Mesendoderm (in vitro differentiated cells): ENCODE measurements around the gene TKT.

Source experiments
- DNase-seq: peaks from one replicate; pipeline ENCODE4 v3.0.0; 2013
- H2AK5ac ChIP-seq: 2 replicates; pipeline ENCODE4 v1.6.1; 2013; ENCODE audit warnings: low read length, inconsistent platforms
- H2BK120ac ChIP-seq: 2 replicates; pipeline ENCODE4 v1.6.1; 2013; ENCODE audit warnings: low read depth, mild to moderate bottlenecking, low read length, moderate library complexity, mixed read lengths
- H2BK15ac ChIP-seq: replicated peaks from 2 replicates; pipeline ENCODE4 v1.6.1; 2013; ENCODE audit warnings: low read depth, mild to moderate bottlenecking, moderate library complexity
- H2BK5ac ChIP-seq: 2 replicates; pipeline ENCODE4 v1.6.1; 2013; ENCODE audit warnings: low read length, inconsistent platforms
- H3K18ac ChIP-seq: 2 replicates; pipeline ENCODE4 v1.6.1; 2013; ENCODE audit warnings: mild to moderate bottlenecking, low read length, mixed read lengths
- H3K23ac ChIP-seq: one replicate; pipeline ENCODE4 v1.6.1; 2013; ENCODE audit warnings: low read length
- H3K27ac ChIP-seq: 2 replicates; pipeline ENCODE4 v1.5.1; 2013; ENCODE audit warnings: low read depth, mild to moderate bottlenecking, inconsistent platforms, low read length, moderate library complexity
- H3K27me3 ChIP-seq: 2 replicates; pipeline ENCODE4 v1.6.1; 2013; ENCODE audit warnings: low read length, control low read depth, mild to moderate bottlenecking, inconsistent platforms; ENCODE audit not compliant: insufficient read depth, poor library complexity
- H3K36me3 ChIP-seq: 2 replicates; pipeline ENCODE4 v1.6.1; 2013; ENCODE audit warnings: low read length, inconsistent platforms; ENCODE audit not compliant: control insufficient read depth, insufficient read depth
- H3K4ac ChIP-seq: one replicate; pipeline ENCODE4 v1.6.1; 2013; ENCODE audit warnings: low read depth, mild to moderate bottlenecking, low read length, moderate library complexity
- H3K4me1 ChIP-seq: 2 replicates; pipeline ENCODE4 v1.6.1; 2013; ENCODE audit warnings: low read depth, low read length, inconsistent platforms; ENCODE audit not compliant: control insufficient read depth
- H3K4me2 ChIP-seq: 2 replicates; pipeline ENCODE4 v1.6.1; 2013; ENCODE audit warnings: low read length
- H3K4me3 ChIP-seq: 2 replicates; pipeline ENCODE4 v1.5.1; 2013; ENCODE audit warnings: mild to moderate bottlenecking, low read length
- H3K56ac ChIP-seq: one replicate; pipeline ENCODE4 v1.6.1; 2013; ENCODE audit warnings: low read length
- H3K79me1 ChIP-seq: 2 replicates; pipeline ENCODE4 v1.6.1; 2013; ENCODE audit warnings: low read length, inconsistent platforms
- H3K79me2 ChIP-seq: 2 replicates; pipeline ENCODE4 v1.6.1; 2013; ENCODE audit warnings: mild to moderate bottlenecking, low read length; ENCODE audit not compliant: control insufficient read depth, insufficient read depth
- H3K9ac ChIP-seq: 2 replicates; pipeline ENCODE4 v1.6.1; 2013; ENCODE audit warnings: low read length, inconsistent platforms
- H4K5ac ChIP-seq: one replicate; pipeline ENCODE4 v1.6.1; 2013; ENCODE audit warnings: low read length
- H4K8ac ChIP-seq: one replicate; pipeline ENCODE4 v1.6.1; 2013; ENCODE audit warnings: low read depth, mild to moderate bottlenecking, control low read depth, low read length, moderate library complexity
- WGBS: extraction: QIAGEN DNeasy Blood & Tissue Kit; methylation state at CpG from one replicate; pipeline ENCODE4 v1.1.7; 2013; ENCODE audit warnings: low lambda C conversion rate, missing lambda C conversion rate; ENCODE audit not compliant: insufficient coverage; ENCODE audit errors: extremely low coverage; 5-methylcytosine and 5-hydroxymethylcytosine counted together

TKT gene

DNA sequence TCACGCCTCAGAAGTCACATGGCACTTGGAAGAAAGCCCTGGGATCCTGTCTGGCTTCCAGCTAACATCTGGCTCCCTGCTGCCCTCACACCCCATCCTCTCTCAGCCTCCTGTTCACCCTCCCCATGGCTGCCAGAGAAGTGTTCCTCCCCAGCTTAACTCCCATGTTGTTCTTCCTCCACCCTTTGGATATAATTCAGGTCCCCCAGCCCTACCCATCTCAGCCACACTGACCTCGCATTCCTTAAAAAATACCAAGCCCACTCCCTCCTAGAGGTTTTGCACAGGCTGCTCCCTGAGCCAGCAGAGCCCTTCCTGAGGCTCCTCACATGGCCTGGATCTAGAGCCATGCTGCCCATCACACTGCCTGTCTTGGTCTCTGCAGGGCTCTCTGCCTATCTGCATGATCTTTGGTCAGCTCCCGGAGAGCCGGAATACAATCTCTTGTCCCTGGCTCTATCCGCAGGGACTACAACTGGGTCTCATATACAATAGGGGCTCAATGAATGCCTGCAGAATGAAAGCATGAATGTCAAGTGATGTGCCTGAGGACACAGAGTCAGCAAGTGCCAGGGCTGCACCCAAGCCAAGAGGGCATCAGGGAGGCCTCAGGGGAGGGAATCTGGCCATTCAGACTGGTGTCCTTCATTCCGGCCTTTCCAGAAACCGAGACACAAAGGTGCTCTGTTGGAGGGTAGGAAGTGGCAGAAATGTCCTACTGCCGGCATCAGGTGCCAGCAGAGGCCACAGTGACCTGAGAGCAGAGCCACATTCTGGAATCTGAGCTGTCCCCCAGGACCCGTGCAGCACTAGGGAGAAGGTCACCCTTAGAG lies 3.8 kb upstream of the TKT start:
- H3K79me1 ChIP-seq = no peaks in the 10 kb centered on the region
- peaks cover 11% of the 10 kb centered on the region for H3K79me2 ChIP-seq
- no CpG with 5 or more reads among the region's 9 CpGs for WGBS
- DNase-seq = peak; percentile 85
- peak overlapping the region; percentile 57 for H3K56ac ChIP-seq
- peaks cover 14% of the 10 kb centered on the region for H3K4me1 ChIP-seq
- H3K4me3 ChIP-seq = no peak overlapping the region
- no peaks in the 10 kb centered on the region for H3K27me3 ChIP-seq
- no peaks in the 10 kb centered on the region for H3K36me3 ChIP-seq
- no peak overlapping the region for H4K5ac ChIP-seq
- H3K4ac ChIP-seq = peak overlapping the region; percentile 75
- peak overlapping the region; percentile 9 for H2BK5ac ChIP-seq
- no peak overlapping the region for H3K4me2 ChIP-seq
- no peak overlapping the region for H4K8ac ChIP-seq
- H3K27ac ChIP-seq = no peak overlapping the region
- H2AK5ac ChIP-seq = peak overlapping the region; percentile 83
- no peak overlapping the region for H2BK120ac ChIP-seq
- no peak overlapping the region for H3K9ac ChIP-seq
- H2BK15ac ChIP-seq = no peak overlapping the region
- H3K18ac ChIP-seq = peak overlapping the region; percentile 6
- H3K23ac ChIP-seq = no peak overlapping the region

DNA sequence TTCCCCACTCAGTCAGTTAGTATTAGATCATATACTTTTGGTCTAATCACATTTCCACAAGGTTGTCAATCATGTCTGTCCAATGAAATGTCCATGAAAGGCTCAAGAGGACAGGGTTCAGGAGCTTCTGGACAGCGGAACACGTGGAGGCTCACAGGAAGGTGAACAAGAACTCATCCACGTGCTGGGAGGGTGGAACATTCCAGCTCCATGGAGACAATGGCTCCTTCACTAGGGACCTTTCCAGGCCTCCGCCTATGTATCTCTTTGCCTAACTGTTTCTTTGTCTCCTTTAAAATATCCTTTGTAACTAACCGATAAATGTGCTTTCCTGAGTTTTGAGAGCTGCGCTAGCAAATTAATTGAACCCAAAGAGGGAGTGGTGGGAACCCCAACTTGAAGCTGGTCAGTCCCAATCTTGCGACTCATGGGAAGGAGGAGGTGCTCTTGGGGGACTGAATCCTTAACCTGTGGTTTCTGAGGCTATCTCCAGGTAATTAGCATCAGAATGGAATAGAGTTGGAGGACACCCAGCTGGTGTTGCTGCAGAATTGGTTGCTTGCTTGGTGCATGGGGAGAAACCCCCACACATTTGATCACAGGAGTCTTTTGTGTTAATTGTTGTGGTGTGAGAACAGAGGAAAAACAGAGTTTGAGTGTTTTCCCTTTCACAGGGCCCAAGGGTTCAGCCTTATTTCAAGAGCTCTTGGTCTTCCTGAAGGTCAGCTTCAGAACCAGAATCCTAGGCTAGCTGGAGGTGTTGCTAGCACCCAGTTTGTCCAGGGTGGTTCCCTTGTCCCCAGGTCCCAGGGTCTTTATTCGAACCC lies 3.0 kb upstream of the TKT start:
- Histone ChIP-seq H3K4me2 (no peak overlapping the region), H4K5ac (no peak overlapping the region), H2BK15ac (no peak overlapping the region), H3K36me3 (no peaks in the 10 kb centered on the region), H3K27ac (no peak overlapping the region), H2BK120ac (no peak overlapping the region), H3K18ac (peak overlapping the region; percentile 35), H3K9ac (no peak overlapping the region), H3K4me3 (no peak overlapping the region), H3K23ac (no peak overlapping the region), H2BK5ac (peak overlapping the region; percentile 41), H4K8ac (no peak overlapping the region), H3K27me3 (no peaks in the 10 kb centered on the region), H3K4me1 (peaks cover 14% of the 10 kb centered on the region), H2AK5ac (no peak overlapping the region), H3K79me1 (no peaks in the 10 kb centered on the region), H3K4ac (peak overlapping the region; percentile 75), H3K56ac (peak overlapping the region; percentile 57), H3K79me2 (peaks cover 20% of the 10 kb centered on the region)
- DNase-seq = peak; percentile 85
- no CpG with 5 or more reads among the region's 8 CpGs for WGBS

DNA sequence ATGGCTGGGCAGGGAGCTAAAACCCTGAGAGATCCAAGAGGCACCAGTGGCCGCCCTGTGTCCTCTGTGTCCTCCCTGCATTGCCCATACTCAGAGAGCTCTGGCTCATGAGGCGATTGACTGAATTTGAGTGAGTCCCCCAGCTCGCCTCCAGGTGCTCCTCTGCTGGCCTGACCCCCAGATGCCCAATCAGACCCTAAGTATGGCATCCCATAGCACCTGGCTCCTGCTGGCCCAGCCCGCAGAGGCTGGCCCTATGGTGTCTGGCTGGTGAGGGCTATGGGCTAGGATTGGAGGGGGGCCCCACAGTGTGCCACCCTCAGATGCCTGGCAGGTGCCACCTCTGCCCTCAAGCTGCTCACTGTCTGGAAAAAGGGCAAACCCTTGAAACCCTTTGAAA lies 1.6 kb upstream of the TKT start:
- Histone ChIP-seq H3K4me1 (peaks cover 17% of the 10 kb centered on the region), H3K4ac (peak overlapping the region; percentile 73), H3K27ac (no peak overlapping the region), H4K8ac (no peak overlapping the region), H3K4me2 (no peak overlapping the region), H3K79me2 (peaks cover 33% of the 10 kb centered on the region), H3K27me3 (no peaks in the 10 kb centered on the region), H2BK120ac (peak overlapping the region; percentile 5), H2BK5ac (no peak overlapping the region), H2AK5ac (no peak overlapping the region), H3K4me3 (no peak overlapping the region), H3K36me3 (no peaks in the 10 kb centered on the region), H3K23ac (no peak overlapping the region), H3K9ac (no peak overlapping the region), H3K18ac (no peak overlapping the region), H3K79me1 (no peaks in the 10 kb centered on the region), H3K56ac (peak overlapping the region; percentile 22), H4K5ac (no peak overlapping the region), H2BK15ac (peak overlapping the region; percentile 9)
- no peak for DNase-seq
- WGBS = no CpG with 5 or more reads among the region's 4 CpGs

DNA sequence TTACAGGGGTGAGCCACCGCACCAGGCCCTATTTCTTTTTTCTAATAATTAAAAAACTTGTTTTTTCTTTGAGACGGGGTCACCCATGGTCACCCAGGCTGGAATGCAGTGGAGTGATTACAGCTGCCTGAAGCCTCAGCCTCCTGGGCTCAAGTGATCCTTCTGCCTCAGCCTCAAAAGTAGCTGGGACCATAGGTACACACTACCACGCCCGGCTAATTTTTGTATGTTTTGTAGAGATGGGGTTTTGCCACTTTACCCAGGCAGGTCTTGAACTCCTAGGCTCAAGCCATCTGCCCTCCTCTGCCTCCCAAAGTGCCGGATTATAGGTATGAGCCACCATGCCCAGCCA lies 858 bp upstream of the TKT start:
- Histone ChIP-seq H3K4ac (no peak overlapping the region), H3K9ac (no peak overlapping the region), H3K4me1 (peaks cover 17% of the 10 kb centered on the region), H3K36me3 (no peaks in the 10 kb centered on the region), H2BK5ac (no peak overlapping the region), H4K8ac (no peak overlapping the region), H2BK15ac (no peak overlapping the region), H3K27me3 (no peaks in the 10 kb centered on the region), H3K27ac (no peak overlapping the region), H3K79me1 (no peaks in the 10 kb centered on the region), H3K56ac (peak overlapping the region; percentile 46), H3K23ac (no peak overlapping the region), H3K4me3 (no peak overlapping the region), H4K5ac (no peak overlapping the region), H2BK120ac (no peak overlapping the region), H3K4me2 (no peak overlapping the region), H3K79me2 (peaks cover 41% of the 10 kb centered on the region), H3K18ac (no peak overlapping the region), H2AK5ac (no peak overlapping the region)
- DNase-seq = no peak
- no CpG with 5 or more reads among the region's 5 CpGs for WGBS

DNA sequence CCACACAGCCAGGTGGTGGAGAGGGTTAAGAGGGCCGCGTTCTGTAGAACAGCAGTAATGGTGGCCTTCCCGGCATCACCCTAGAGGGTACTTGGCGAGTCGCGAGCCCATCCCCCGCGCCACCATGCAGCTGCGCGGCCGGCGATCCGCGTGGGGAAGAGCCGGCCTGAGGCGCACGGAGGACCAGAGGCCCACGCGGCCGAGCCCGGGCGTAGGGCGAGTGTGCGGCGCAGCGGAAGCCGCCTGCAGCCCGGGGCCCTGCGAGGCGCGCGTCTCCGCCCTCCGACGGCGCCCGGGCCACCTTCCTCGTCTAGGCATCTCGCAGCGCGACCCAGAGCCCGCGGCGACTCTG lies 423 bp downstream of the TKT start:
- H3K9ac ChIP-seq = peak overlapping the region; percentile 97
- H2BK5ac ChIP-seq = peak overlapping the region; percentile 78
- H3K4ac ChIP-seq = peak overlapping the region; percentile 85
- peak overlapping the region; percentile 29 for H3K4me2 ChIP-seq
- H3K79me2 ChIP-seq = peaks cover 53% of the 10 kb centered on the region
- peak overlapping the region; percentile 96 for H3K4me3 ChIP-seq
- H2BK15ac ChIP-seq = no peak overlapping the region
- H3K23ac ChIP-seq = no peak overlapping the region
- peak overlapping the region; percentile 84 for H3K27ac ChIP-seq
- no peaks in the 10 kb centered on the region for H3K27me3 ChIP-seq
- H3K56ac ChIP-seq = peak overlapping the region; percentile 98
- peak overlapping the region; percentile 77 for H3K18ac ChIP-seq
- no peak for DNase-seq
- H3K79me1 ChIP-seq = no peaks in the 10 kb centered on the region
- H3K36me3 ChIP-seq = no peaks in the 10 kb centered on the region
- no peak overlapping the region for H4K8ac ChIP-seq
- H4K5ac ChIP-seq = no peak overlapping the region
- no peak overlapping the region for H2BK120ac ChIP-seq
- H3K4me1 ChIP-seq = peaks cover 20% of the 10 kb centered on the region
- no peak overlapping the region for H2AK5ac ChIP-seq
- no CpG with 5 or more reads among the region's 44 CpGs for WGBS
